ENCODE data around the gene RAPGEF2.

DNA sequence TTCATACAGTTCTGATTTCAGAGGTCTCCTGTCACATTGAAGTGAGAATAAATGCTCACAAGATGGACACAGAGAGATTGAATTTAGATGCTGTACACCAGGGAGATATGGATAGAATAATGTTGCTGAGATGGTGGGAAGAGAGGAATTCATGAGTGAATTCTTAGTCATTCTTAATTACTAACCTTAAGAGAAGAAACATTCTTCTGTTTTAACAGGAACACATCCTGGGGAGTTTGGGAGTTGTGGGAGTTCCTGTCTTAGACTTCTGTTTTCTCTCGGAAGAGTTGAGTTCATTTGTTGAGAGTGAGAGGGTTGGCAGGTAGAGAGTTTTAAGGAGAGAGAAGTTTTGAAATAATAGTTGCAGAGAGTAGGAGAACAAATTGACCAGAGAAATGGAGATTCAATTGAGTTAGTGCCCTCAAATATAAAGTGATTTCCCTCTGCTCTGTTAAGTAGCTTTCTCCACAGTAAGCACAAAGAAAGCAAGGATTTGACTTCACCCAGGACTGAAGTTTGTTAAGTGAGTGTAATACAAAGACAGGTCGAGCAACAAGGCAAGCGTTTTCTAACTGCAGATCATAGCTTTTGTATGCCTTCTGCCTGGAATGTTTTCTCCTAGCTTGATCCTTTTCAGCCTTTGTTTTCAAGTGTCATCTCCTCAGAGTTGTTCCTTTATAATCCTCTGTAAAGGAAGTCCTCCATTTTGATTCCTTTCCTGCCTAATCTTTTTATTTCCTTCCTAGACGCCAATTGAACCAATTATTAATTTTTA lies 205.9 kb downstream of the RAPGEF2 start:
- TF ChIP-seq, protein P1, sequence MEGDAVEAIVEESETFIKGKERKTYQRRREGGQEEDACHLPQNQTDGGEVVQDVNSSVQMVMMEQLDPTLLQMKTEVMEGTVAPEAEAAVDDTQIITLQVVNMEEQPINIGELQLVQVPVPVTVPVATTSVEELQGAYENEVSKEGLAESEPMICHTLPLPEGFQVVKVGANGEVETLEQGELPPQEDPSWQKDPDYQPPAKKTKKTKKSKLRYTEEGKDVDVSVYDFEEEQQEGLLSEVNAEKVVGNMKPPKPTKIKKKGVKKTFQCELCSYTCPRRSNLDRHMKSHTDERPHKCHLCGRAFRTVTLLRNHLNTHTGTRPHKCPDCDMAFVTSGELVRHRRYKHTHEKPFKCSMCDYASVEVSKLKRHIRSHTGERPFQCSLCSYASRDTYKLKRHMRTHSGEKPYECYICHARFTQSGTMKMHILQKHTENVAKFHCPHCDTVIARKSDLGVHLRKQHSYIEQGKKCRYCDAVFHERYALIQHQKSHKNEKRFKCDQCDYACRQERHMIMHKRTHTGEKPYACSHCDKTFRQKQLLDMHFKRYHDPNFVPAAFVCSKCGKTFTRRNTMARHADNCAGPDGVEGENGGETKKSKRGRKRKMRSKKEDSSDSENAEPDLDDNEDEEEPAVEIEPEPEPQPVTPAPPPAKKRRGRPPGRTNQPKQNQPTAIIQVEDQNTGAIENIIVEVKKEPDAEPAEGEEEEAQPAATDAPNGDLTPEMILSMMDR (IDR thresholded peaks at IDR 0.05; ENCODE audit: insufficient read depth, low read length, poor library complexity, severe bottlenecking), result no peak
- TF ChIP-seq EZH2phosphoT487 (conservative IDR thresholded peaks at IDR 0.05; ENCODE audit: low read length), result no peak
